Mesendoderm (in vitro differentiated cells): Measurements from ENCODE around the gene MRPL34. TPM values are rescaled to one million over a fixed set of nuclear protein-coding genes. Genes with fewer than 3 reads are reported as not detected.

Source experiments
- DNase-seq: peaks from one replicate; pipeline ENCODE4 v3.0.0; 2013
- H2AK5ac ChIP-seq: 2 replicates; pipeline ENCODE4 v1.6.1; 2013; ENCODE audit warnings: low read length, inconsistent platforms
- H2BK120ac ChIP-seq: 2 replicates; pipeline ENCODE4 v1.6.1; 2013; ENCODE audit warnings: low read depth, mild to moderate bottlenecking, low read length, moderate library complexity, mixed read lengths
- H2BK15ac ChIP-seq: replicated peaks from 2 replicates; pipeline ENCODE4 v1.6.1; 2013; ENCODE audit warnings: low read depth, mild to moderate bottlenecking, moderate library complexity
- H2BK5ac ChIP-seq: 2 replicates; pipeline ENCODE4 v1.6.1; 2013; ENCODE audit warnings: low read length, inconsistent platforms
- H3K18ac ChIP-seq: 2 replicates; pipeline ENCODE4 v1.6.1; 2013; ENCODE audit warnings: mild to moderate bottlenecking, low read length, mixed read lengths
- H3K23ac ChIP-seq: one replicate; pipeline ENCODE4 v1.6.1; 2013; ENCODE audit warnings: low read length
- H3K27ac ChIP-seq: 2 replicates; pipeline ENCODE4 v1.5.1; 2013; ENCODE audit warnings: low read depth, mild to moderate bottlenecking, inconsistent platforms, low read length, moderate library complexity
- H3K27me3 ChIP-seq: 2 replicates; pipeline ENCODE4 v1.6.1; 2013; ENCODE audit warnings: low read length, control low read depth, mild to moderate bottlenecking, inconsistent platforms; ENCODE audit not compliant: insufficient read depth, poor library complexity
- H3K36me3 ChIP-seq: 2 replicates; pipeline ENCODE4 v1.6.1; 2013; ENCODE audit warnings: low read length, inconsistent platforms; ENCODE audit not compliant: control insufficient read depth, insufficient read depth
- H3K4ac ChIP-seq: one replicate; pipeline ENCODE4 v1.6.1; 2013; ENCODE audit warnings: low read depth, mild to moderate bottlenecking, low read length, moderate library complexity
- H3K4me1 ChIP-seq: 2 replicates; pipeline ENCODE4 v1.6.1; 2013; ENCODE audit warnings: low read depth, low read length, inconsistent platforms; ENCODE audit not compliant: control insufficient read depth
- H3K4me2 ChIP-seq: 2 replicates; pipeline ENCODE4 v1.6.1; 2013; ENCODE audit warnings: low read length
- H3K4me3 ChIP-seq: 2 replicates; pipeline ENCODE4 v1.5.1; 2013; ENCODE audit warnings: mild to moderate bottlenecking, low read length
- H3K56ac ChIP-seq: one replicate; pipeline ENCODE4 v1.6.1; 2013; ENCODE audit warnings: low read length
- H3K79me1 ChIP-seq: 2 replicates; pipeline ENCODE4 v1.6.1; 2013; ENCODE audit warnings: low read length, inconsistent platforms
- H3K79me2 ChIP-seq: 2 replicates; pipeline ENCODE4 v1.6.1; 2013; ENCODE audit warnings: mild to moderate bottlenecking, low read length; ENCODE audit not compliant: control insufficient read depth, insufficient read depth
- H3K9ac ChIP-seq: 2 replicates; pipeline ENCODE4 v1.6.1; 2013; ENCODE audit warnings: low read length, inconsistent platforms
- H4K5ac ChIP-seq: one replicate; pipeline ENCODE4 v1.6.1; 2013; ENCODE audit warnings: low read length
- H4K8ac ChIP-seq: one replicate; pipeline ENCODE4 v1.6.1; 2013; ENCODE audit warnings: low read depth, mild to moderate bottlenecking, control low read depth, low read length, moderate library complexity
- WGBS: extraction: QIAGEN DNeasy Blood & Tissue Kit; methylation state at CpG from one replicate; pipeline ENCODE4 v1.1.7; 2013; ENCODE audit warnings: low lambda C conversion rate, missing lambda C conversion rate; ENCODE audit not compliant: insufficient coverage; ENCODE audit errors: extremely low coverage; 5-methylcytosine and 5-hydroxymethylcytosine counted together
- polyA plus RNA-seq, 2 experiments: library from polyadenylated mRNA; stranded (reverse); fragments of 200-250 nt; gene quantifications; one replicate each; pipeline ENCODE4 v1.2.3, GENCODE V29; 2013

MRPL34 gene
- 73.8 TPM for polyA plus RNA-seq (2013, experiment 1 of 2)
- 75.8 TPM for polyA plus RNA-seq (2013, experiment 2 of 2)

- Histone ChIP-seq H2AK5ac (peak within 1 kb of the TSS; percentile 40), H3K18ac (peak within 1 kb of the TSS; percentile 70), H3K4me2 (peak within 1 kb of the TSS; percentile 58), H3K27me3 (no peaks in the 10 kb centered on the region), H4K5ac (no peak within 1 kb of the TSS), H3K4me1 (peaks cover 6% of the 10 kb centered on the region), H3K56ac (peak within 1 kb of the TSS; percentile 95), H2BK15ac (no peak within 1 kb of the TSS), H3K79me1 (peaks cover 8% of the 10 kb centered on the region), H3K4ac (peak within 1 kb of the TSS; percentile 64), H3K79me2 (peaks cover 9% of the 10 kb centered on the region), H3K23ac (no peak within 1 kb of the TSS), H4K8ac (no peak within 1 kb of the TSS), H3K27ac (peak within 1 kb of the TSS; percentile 76), H3K9ac (peak within 1 kb of the TSS; percentile 90), H2BK120ac (no peak within 1 kb of the TSS), H3K36me3 (no peaks in the 10 kb centered on the region), H2BK5ac (no peak within 1 kb of the TSS), H3K4me3 (peak within 1 kb of the TSS; percentile 59)
- WGBS: no CpG with 5 or more reads among the region's 55 CpGs
- peak; percentile 100 for DNase-seq
Observed at GRCh38 chr19:17305517-17306284, at the start of gene MRPL34. Gene MRPL34 (plus strand): TSS chr19:17305872. CDS start chr19:17305893, 21 bp downstream.

- no peak overlapping the region for H3K27ac ChIP-seq
- no peak for DNase-seq
- no peak overlapping the region for H3K4me2 ChIP-seq
- H4K5ac ChIP-seq: no peak overlapping the region
- H3K79me2 ChIP-seq: no peaks in the 10 kb centered on the region
- no peak overlapping the region for H2BK120ac ChIP-seq
- no peaks in the 10 kb centered on the region for H3K27me3 ChIP-seq
- H3K23ac ChIP-seq: no peak overlapping the region
- no peak overlapping the region for H4K8ac ChIP-seq
- no peak overlapping the region for H2BK15ac ChIP-seq
- no peaks in the 10 kb centered on the region for H3K36me3 ChIP-seq
- H3K79me1 ChIP-seq: no peaks in the 10 kb centered on the region
- H3K4ac ChIP-seq: no peak overlapping the region
- no CpG with 5 or more reads among the region's 3 CpGs for WGBS
- no peak overlapping the region for H2AK5ac ChIP-seq
- no peak overlapping the region for H2BK5ac ChIP-seq
- no peak overlapping the region for H3K56ac ChIP-seq
- no peaks in the 10 kb centered on the region for H3K4me1 ChIP-seq
- no peak overlapping the region for H3K9ac ChIP-seq
- no peak overlapping the region for H3K18ac ChIP-seq
- no peak overlapping the region for H3K4me3 ChIP-seq
Observed at GRCh38 chr19:17256130-17256529, 49.5 kb upstream of the MRPL34 start.

GRCh38 chr19:17259118-17259780, 46.4 kb upstream of the MRPL34 start:
- Histone ChIP-seq H3K4me2 (no peak overlapping the region), H3K79me2 (no peaks in the 10 kb centered on the region), H3K9ac (no peak overlapping the region), H3K23ac (no peak overlapping the region), H2BK5ac (no peak overlapping the region), H4K8ac (no peak overlapping the region), H3K56ac (no peak overlapping the region), H3K18ac (no peak overlapping the region), H3K27ac (no peak overlapping the region), H3K36me3 (no peaks in the 10 kb centered on the region), H3K27me3 (no peaks in the 10 kb centered on the region), H3K4me1 (no peaks in the 10 kb centered on the region), H4K5ac (no peak overlapping the region), H2BK120ac (no peak overlapping the region), H2AK5ac (no peak overlapping the region), H3K79me1 (no peaks in the 10 kb centered on the region), H3K4ac (no peak overlapping the region), H2BK15ac (no peak overlapping the region), H3K4me3 (no peak overlapping the region)
- no CpG with 5 or more reads among the region's 9 CpGs for whole genome bisulfite sequencing
- peak; percentile 74 for DNase-seq

- no peak overlapping the region for H3K4ac ChIP-seq
- no peak overlapping the region for H2BK15ac ChIP-seq
- H3K79me1 ChIP-seq: no peaks in the 10 kb centered on the region
- H3K79me2 ChIP-seq: no peaks in the 10 kb centered on the region
- no peak overlapping the region for H2BK120ac ChIP-seq
- H4K8ac ChIP-seq: no peak overlapping the region
- H3K4me1 ChIP-seq: peaks cover 2% of the 10 kb centered on the region
- no peaks in the 10 kb centered on the region for H3K36me3 ChIP-seq
- H2BK5ac ChIP-seq: no peak overlapping the region
- no peak overlapping the region for H3K4me2 ChIP-seq
- no peak overlapping the region for H3K56ac ChIP-seq
- DNase-seq: no peak
- no peak overlapping the region for H2AK5ac ChIP-seq
- no peaks in the 10 kb centered on the region for H3K27me3 ChIP-seq
- no peak overlapping the region for H4K5ac ChIP-seq
- H3K27ac ChIP-seq: no peak overlapping the region
- H3K4me3 ChIP-seq: no peak overlapping the region
- H3K23ac ChIP-seq: no peak overlapping the region
- no CpG with 5 or more reads among the region's 1 CpG for WGBS
- no peak overlapping the region for H3K9ac ChIP-seq
- no peak overlapping the region for H3K18ac ChIP-seq
Observed at GRCh38 chr19:17259934-17260333, 45.7 kb upstream of the MRPL34 start.

- Histone ChIP-seq H3K9ac (no peak overlapping the region), H2AK5ac (no peak overlapping the region), H3K4me3 (no peak overlapping the region), H3K4me1 (peaks cover 2% of the 10 kb centered on the region), H3K4me2 (no peak overlapping the region), H3K23ac (no peak overlapping the region), H2BK5ac (no peak overlapping the region), H3K4ac (no peak overlapping the region), H2BK15ac (no peak overlapping the region), H3K27ac (no peak overlapping the region), H2BK120ac (no peak overlapping the region), H3K27me3 (no peaks in the 10 kb centered on the region), H4K5ac (no peak overlapping the region), H3K56ac (peak overlapping the region; percentile 74), H3K79me1 (no peaks in the 10 kb centered on the region), H4K8ac (no peak overlapping the region), H3K18ac (no peak overlapping the region), H3K79me2 (no peaks in the 10 kb centered on the region), H3K36me3 (no peaks in the 10 kb centered on the region)
- peak; percentile 96 for DNase-seq
- no CpG with 5 or more reads among the region's 15 CpGs for WGBS
Observed at GRCh38 chr19:17260842-17261325, 44.8 kb upstream of the MRPL34 start.
